Measurements from ENCODE around the gene DIDO1. TPM values are rescaled to one million over a fixed set of nuclear protein-coding genes. Genes with fewer than 3 reads are reported as not detected.

DIDO1 gene
- total RNA-seq, 1 experiment from 2014 or later, result 85.9 TPM

DNA sequence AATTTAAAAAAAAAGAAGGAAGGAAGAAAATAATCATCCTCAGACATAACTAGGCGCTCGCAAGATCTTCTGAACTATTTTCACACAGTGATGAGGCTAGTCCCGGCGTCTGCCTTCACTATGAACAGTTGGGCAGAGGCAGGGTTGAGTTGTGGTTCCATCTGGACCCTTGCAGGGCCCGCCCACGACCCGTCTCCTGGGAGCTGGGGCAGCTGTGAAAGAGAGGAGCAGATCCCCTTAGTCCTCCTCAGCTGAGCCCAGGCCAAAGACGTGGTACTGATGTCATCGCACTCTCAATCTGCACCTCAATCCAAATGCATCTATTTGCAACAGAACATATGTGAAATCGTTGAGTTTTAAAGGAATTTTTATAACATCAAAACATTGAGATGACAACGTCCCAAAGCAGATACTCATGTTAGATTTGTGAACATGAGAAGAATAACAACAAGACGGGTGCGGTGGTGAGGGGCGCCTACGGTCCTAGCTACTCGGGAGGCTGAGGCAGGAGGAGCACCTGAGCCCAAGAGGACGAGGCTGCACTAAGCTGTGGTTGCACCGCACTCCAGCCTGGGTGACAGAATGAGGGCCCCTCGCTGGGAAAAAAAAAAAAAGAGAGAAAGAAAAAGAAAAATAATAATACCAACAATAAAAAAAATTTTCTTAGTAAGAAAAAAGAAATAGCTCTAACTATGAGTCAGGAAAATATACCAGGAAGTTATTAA, 80.0 kb downstream of the DIDO1 start:
- Mint-ChIP-seq H3K27me3 (ENCODE audit: low read depth) (no peaks in the 10 kb centered on the region), H3K9me3 (no peaks in the 10 kb centered on the region), H3K27ac (no peak overlapping the region), H3K4me1 (peaks cover 10 to 24% of the 10 kb centered on the region in 2 experiments), H3K36me3 (ENCODE audit: insufficient read depth in 1 of 3, low read depth in 3 of 3) (peaks cover 18 to 42% (median 33%) of the 10 kb centered on the region in 3 experiments), H3K4me3 (no peak overlapping the region)
- Histone ChIP-seq H2BK5ac (ENCODE audit: insufficient read length, low read length) (no peak overlapping the region), H2BK15ac (ENCODE audit: low read depth, low read length) (no peak overlapping the region), H4K8ac (replicated peaks; ENCODE audit: insufficient read length, low read depth, low read length) (no peak overlapping the region), H3K14ac (ENCODE audit: insufficient read depth, low read length) (no peak overlapping the region), H2BK120ac (ENCODE audit: low read depth, low read length, poor library complexity, severe bottlenecking) (no peak overlapping the region), H3K9ac (ENCODE audit: extremely low read depth, insufficient read length, low read length) (no peak overlapping the region), H4K5ac (ENCODE audit: insufficient read length, low read depth, low read length) (no peak overlapping the region), H3K9me3 (ENCODE audit: control insufficient read depth, low read depth, low read length) (no peaks in the 10 kb centered on the region), H3K4me1 (ENCODE audit: insufficient read depth, low read length) (no peaks in the 10 kb centered on the region), H3K79me1 (ENCODE audit: insufficient read depth, low read depth, low read length, poor library complexity, severe bottlenecking) (no peaks in the 10 kb centered on the region), H2BK20ac (ENCODE audit: low read depth, low read length, poor library complexity, severe bottlenecking) (no peak overlapping the region), H3K4me2 (ENCODE audit: insufficient read depth, insufficient read length, low read length) (no peak overlapping the region), H3T11ph (ENCODE audit: low read length) (no peak overlapping the region), H4K20me1 (ENCODE audit: control insufficient read depth, insufficient read depth, insufficient read length) (no peaks in the 10 kb centered on the region), H2BK12ac (ENCODE audit: insufficient read length, low read depth, low read length) (no peak overlapping the region), H3K79me2 (ENCODE audit: insufficient read depth, low read length) (no peaks in the 10 kb centered on the region), H3K18ac (ENCODE audit: insufficient read length, low read depth, low read length) (no peak overlapping the region), H2AK5ac (ENCODE audit: insufficient read length, low read length) (no peak overlapping the region), H3K4ac (ENCODE audit: low read depth, low read length) (no peak overlapping the region), H4K91ac (ENCODE audit: insufficient read length, low read depth, low read length) (no peak overlapping the region), H3K27ac (ENCODE audit: insufficient read length, low read depth, low read length) (no peak overlapping the region), H2AFZ (ENCODE audit: low read length) (no peak overlapping the region), H3K23me2 (ENCODE audit: insufficient read length, low read depth, low read length, poor library complexity, severe bottlenecking) (no peaks in the 10 kb centered on the region), H3K27me3 (ENCODE audit: insufficient read depth, low read length) (no peaks in the 10 kb centered on the region), H3K23ac (ENCODE audit: insufficient read length, low read depth, low read length) (no peak overlapping the region), H3K56ac (ENCODE audit: insufficient read length, low read depth, low read length) (no peak overlapping the region)
- DNase-seq, result no peak
- TF ChIP-seq, protein P1, sequence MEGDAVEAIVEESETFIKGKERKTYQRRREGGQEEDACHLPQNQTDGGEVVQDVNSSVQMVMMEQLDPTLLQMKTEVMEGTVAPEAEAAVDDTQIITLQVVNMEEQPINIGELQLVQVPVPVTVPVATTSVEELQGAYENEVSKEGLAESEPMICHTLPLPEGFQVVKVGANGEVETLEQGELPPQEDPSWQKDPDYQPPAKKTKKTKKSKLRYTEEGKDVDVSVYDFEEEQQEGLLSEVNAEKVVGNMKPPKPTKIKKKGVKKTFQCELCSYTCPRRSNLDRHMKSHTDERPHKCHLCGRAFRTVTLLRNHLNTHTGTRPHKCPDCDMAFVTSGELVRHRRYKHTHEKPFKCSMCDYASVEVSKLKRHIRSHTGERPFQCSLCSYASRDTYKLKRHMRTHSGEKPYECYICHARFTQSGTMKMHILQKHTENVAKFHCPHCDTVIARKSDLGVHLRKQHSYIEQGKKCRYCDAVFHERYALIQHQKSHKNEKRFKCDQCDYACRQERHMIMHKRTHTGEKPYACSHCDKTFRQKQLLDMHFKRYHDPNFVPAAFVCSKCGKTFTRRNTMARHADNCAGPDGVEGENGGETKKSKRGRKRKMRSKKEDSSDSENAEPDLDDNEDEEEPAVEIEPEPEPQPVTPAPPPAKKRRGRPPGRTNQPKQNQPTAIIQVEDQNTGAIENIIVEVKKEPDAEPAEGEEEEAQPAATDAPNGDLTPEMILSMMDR (conservative IDR thresholded peaks at IDR 0.05), result no peak
- no CpG with 5 or more reads among the region's 19 CpGs for WGBS (ENCODE audit: extremely low coverage, insufficient read length, low lambda C conversion rate)
